CD4-positive, alpha-beta T cell treated with Interleukin-15 for 4 hours (primary cell): Measurements from ENCODE around the gene TMPRSS6.

Source experiments
- DNase-seq: peaks from one replicate; pipeline ENCODE4 v3.0.0-alpha.2; 2020; ENCODE audit warnings: low spot score

Gene TMPRSS6

DNA sequence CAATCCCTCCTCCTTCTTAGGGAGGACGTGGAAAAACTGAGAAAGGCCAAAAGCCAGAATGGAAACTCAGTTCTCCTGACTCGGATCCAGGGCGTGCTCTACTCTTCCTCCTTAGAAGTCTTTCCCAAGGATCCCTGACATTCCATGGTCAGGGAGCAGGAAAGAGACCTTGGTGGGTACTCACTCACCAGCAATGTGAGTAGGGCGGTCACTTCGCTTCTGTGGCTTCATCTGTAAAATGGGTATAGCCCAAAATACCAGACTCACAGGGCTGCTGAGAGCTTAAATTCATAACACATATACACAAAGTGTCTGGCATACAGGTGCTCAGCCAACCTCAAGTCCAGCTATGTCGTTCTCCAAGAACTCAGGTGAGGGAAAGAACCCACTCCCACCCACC is 58.6 kb downstream of the TMPRSS6 start:
- DNase-seq: no peak

DNA sequence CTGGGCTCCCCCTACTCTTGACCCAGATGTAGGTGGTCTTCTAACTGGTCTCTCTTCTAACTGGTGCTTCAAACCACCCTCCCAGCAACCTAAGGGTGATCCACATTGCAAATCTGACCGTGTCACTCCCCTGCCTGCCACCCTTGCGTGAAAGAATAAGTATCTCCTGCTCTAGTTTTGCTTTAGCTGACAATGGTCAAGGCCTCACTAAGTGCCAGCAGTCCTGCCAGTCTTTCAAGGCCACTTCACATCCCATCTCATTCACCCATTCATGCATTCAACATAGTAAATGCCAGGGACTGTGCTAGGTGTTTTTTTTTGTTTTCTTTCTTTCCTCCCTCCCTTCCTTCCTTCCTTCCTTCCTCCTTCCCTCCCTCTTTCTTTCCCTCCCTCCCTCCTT is 60.3 kb downstream of the TMPRSS6 start:
- no peak for DNase-seq

DNA sequence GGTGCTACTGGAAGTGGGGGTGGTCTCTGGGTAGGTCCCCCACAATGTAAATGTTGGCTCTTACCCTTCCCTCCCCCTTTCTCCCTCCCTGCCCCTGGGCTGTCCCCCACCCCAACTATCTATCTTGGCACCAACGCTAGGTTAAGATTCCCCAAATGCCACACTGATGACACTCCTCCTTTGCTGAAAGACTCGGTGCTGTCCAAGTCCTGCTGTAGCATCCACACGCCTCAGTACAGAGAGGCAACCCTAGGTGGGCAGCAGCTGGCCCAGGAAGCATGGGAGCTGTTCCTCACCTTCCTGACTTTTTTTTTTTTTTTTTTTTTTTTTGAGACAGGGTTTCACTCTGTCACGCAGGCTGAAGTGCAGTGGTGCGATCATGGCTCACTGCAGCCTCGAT is 61.4 kb downstream of the TMPRSS6 start:
- DNase-seq: no peak

DNA sequence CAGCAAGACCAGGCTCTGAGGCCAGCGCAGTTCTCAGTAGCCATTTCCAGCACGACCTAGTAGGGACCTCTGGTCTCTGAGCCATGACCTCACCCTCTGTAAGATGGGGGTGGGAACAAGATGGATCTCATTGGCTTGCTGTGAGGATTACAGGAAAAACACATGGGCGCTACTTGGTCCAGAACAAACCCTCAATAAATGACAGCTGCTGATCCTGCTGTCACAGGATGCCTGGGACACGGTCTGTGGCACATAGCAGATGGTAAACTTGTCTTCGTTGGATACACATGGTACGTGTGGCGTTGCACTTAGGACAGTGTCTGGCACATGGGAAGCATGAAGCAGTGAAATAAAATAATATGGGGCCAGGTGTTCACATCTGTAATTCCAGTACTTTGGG is 62.5 kb downstream of the TMPRSS6 start:
- no peak for DNase-seq

DNA sequence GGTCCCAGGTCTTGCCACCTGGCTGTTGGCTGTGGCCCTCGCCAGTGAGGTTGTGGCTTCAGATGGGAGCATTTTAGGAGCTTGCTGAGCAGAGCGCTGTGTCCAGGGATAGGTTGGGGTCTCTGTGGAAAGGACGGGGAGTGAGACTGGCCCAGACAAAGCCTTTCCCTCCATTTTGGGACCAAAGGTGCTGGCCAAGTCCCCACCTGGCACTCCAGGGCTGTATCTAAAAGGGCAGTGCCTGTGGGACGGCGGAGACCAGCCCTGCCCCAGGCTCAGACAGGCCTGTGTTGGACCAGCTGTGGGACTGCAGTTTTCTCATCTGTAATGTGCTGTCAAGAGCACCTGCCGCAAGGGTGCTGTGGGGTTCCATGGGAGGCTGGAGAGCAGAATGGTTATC is 62.9 kb downstream of the TMPRSS6 start:
- no peak for DNase-seq

DNA sequence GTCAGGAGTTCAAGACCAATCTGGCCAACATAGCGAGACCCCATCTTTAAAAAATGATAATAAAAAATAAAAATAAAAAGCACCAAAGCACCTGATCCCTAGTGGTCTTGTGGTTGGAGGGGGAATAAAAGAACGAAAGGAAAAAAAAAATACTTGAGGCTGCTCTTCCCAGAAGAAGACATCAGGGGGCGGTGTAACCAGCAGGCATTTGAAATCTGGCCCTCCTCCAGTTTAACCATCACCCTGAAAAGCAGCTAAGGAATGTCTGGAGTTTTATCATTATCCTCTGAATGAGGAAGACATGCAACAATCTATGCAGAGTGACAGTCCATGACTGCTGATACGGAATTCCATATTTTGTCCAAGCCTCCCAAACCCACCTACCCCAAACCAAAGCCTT is 63.6 kb downstream of the TMPRSS6 start:
- peak; percentile 9 for DNase-seq

DNA sequence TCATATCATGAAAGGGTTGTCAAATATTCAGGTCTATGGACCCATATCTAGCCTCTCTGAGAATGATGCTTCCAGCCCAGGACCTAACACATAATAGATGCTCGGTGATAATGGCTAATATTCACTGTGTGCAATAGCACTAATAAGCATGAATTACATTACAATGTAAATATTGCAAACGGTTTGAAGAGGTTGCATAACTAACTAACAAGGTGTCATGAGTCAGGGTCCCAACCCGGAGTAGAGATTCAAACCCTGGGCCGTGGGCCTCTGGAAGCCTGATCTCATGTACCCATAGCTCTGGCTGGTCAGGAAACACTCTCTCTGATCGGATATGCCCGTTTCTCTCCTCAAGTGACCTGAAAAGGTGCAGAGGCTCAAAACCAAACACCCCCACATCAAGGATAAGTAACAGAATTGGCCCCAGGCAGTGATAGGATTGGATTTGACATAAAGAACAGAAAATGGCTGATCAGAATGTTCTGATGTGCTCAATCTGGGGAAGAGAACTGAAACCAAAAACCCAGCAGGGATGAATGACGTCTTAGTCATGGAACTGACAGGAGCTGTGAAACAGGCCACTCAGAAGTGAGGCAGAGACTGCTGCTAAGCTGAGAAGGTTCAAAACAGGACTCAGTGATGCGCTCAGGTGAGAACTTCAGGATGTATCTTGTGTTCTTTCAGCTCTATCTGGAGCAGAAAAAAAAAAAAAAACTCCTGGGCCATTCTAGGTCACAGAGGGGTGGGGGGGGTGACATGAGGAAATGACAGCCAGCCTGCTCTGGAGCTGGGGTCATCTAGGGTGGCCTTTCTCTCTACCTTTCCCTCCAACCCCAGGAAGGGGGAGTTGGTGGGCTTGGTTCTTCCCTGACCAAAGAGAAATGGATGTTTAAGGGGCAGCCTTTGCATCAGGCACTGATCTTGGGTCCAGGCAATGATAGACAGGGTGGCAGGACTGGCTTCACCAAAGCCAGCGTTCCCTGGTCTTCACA is 64.6 kb downstream of the TMPRSS6 start:
- no peak for DNase-seq

DNA sequence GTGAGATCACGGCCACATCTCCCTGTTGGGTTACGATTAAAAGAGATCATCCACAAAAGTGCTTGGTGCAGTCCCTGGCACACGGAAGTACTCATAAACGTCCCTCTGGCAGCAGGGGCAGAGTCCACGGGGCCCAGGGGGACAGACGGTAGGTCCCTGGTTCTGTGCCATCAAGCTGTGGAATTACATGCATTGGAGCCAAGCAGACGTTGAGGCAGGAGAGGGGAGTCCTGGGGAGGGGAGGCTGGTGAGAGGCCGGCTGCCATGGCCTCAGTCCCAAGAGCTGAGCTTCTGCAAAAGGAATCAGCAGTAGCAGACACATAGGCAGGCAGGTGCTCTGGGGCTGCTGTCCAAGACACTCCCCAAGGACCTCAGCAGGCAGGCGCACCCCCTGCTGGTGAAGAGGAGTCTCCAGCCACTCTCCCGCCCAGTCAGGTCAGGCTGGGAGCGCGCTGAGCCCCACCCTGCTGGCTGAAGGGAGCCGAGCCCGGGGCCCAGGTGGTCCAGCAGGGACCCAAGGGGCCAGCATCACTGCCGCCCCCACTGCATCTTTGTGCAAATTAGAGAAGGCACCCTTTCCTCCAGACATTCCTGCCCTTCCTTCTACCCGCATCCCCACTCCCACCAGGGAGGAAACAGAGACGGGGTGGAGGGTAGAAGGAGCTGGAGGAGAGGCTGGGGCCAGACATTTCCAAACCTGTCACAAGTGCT is 65.5 kb downstream of the TMPRSS6 start:
- DNase-seq: peak; percentile 35

DNA sequence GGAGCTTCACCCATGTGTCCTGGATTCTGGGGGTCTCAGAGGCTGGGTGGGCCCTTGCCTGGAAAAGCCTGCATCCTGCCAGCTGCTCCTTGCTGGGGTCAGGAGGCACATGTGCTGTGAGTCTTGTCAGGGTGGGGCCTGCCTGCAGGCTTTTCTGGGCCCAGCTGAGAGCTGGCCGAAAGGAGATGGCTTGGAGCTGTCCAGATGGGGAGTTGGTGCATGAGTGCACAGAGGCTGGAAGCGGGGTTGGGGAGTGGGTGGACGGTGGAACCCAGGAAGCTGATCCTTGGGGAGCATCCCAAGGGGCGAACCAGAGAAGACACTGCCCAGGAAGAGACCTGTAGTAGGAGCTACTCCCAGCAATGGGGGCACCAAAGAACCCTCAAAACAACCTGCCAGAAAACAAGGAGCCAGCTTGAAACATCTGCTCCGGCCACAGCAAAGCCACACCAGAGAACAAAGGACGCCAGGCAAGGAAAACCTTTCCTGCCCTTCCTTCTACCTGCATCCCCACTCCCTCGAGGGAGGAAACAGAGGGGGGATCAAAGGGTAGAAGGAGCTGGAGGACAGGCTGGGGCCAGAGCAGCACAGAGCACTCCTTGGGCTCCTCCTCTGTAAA is 66.2 kb downstream of the TMPRSS6 start:
- DNase-seq: no peak

DNA sequence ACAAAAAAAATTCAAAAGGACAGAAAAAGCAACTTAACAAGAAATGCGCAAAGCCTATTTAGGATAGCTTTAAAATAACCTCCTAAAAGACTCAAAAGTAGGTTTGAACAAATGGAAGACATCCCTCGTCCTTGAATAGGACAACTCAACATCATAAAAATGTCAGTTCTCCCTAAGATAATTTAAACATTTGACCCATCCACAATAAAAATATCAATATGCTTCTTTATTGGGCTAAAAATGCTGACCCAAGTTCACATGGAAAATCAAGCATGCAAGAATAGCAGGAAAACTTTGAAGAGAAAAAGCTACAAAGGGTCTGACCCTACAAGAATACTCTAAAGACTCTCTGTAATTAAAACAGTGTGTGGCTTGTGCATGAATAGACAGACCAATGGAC is 70.0 kb downstream of the TMPRSS6 start:
- DNase-seq: no peak

DNA sequence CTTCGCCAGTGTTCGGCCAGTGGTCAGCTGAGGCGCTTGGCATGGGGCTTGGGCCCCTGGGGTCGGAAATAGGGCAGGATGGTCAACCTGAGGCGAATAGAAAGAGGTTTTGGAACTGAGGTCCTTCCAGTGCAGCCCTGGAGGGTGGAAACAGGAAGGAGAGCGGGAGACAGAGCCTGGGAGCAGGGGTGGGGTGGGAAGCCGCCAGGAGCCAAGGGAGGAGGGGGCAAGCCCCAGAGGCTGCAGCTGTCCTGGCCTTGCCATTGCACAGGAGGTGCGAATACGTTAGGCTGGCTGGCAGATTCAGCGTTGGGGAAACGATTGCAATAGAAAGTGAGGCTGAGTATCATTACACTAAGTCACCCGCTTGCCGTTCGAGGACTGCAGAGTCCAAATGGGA is 71.8 kb downstream of the TMPRSS6 start:
- DNase-seq: no peak

DNA sequence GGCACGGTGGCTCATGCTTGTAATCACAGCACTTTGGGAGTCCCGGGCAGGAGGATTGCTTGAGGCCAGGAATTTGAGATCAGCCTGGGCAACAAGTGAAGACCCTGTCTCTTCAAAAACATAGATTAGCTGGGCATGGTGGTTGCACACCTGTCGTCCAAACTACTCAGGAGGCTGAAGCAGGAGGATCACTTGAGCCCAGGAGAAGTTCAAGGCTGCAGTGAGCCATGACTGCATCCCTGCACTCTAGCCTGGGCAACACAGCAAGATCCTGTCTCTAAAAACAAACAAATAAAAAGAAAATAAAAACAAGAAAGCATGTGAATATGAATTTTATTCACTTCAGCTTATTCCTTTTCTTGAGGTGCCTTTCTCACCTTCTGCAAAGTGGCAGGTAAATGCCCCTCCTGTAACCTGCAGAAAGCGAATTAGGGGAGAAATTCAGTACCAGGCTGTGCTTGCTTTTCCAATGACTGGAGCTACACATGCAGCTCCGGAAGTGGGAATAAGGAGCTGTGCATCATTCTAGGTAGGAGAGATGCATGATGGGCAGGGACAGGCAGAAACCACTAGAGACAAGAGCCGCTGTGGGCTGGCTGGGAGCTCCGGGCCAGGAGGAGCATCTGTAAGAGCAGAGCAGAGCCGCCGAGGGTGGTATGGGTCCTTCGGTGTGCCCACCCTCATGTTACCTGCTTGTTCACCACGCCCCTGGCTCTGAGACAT is 72.7 kb downstream of the TMPRSS6 start:
- no peak for DNase-seq

DNA sequence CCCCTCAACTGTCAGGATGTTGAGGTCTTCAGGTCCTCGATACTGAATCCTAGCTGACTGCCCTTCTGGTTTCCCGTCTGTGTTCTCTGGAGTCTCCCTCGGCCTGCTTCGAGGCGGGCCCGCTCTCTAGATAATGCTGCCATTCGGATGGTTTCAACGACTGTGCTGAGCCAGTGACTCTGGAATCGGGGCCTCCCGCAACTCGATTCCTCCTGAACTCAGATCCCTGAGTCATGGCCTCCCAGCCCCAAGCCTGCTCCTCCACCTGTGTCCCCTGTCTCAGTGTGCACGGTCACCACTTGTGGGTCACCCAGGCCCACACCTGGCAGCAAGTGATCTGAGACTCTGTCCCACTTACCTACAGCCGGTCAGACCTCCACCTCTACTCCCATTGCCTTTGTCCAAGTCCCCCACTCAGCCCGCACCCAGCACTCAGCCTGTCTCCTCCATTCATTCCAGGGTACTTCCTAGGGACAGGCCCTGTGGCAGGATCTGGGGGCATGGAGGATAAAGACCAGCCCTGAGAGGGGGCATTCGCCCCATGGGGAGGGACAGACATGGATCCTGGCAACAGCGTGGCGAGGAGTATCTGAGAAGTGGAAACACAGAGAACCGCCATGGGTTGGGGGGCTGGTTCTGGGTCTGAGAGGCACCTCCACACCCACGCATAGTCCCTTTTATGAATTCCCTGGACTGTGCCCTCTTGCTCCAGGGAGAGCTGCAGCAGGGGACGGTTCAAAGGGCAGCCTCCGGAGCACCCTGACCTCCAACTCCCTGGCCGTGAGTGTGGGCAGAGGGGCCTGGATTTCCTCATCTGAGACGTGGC is 75.7 kb downstream of the TMPRSS6 start:
- DNase-seq: no peak

DNA sequence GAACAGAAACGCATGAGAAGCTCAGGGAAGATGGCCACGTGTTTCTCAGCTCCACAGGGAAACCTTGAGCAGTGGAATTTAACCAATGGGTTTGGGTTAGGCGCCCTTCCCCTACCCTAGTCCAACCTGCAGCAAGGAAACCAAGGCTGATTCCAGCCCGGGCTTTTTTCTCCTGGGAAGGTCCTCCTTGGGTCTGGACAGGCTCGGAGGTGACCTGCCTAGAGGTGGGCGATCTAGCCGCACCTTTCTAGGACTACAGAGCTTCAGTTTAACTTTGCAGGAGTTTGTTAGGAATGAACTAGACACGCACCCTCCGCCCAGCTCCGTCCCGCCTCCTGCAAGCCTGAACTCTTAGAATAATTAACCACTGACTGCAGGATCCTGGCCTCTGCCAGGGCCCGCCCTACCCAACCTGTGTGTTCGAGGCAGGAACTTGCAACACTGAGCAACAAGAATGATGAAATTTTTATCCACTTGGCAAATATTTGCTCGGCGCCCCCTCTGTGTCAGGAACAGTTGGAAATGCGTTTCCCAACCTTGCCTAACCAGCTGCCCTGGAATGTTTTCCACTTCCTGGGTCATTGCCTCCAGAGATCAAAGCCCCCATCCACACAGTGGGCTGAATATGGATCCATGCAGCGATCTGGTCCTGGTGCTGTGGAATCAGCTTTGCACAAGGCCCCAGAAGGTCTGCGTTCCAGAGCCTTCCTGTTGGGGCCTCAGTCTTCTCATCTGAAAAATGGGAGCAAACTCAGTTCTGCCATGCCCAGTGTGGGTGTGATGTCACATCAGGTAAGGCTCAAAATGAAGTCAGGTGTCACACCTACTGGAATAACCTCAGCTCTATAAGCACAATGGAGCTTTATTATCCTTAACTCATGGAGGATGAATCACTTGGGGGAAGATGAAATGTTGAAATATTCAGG is 76.7 kb downstream of the TMPRSS6 start:
- no peak for DNase-seq

DNA sequence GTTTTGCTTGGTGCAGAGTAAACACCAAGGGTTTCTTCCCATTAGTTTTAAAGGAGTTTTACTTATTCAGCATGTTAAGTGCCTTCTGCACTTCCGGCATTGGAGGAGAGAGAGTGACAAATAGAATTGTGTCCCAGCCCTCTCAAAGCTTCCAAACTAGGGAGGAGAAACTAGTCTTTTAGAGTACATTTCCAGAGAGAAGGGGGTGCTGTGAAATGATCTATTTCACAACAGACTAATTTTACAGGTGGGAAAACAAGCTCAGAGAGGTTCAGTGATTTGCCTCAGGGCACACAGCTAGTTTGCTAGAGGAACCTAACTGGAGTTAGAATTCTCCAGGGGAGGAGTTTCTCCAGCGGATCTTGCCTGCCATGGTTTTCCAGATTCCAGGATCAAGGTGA is 77.4 kb downstream of the TMPRSS6 start:
- no peak for DNase-seq

DNA sequence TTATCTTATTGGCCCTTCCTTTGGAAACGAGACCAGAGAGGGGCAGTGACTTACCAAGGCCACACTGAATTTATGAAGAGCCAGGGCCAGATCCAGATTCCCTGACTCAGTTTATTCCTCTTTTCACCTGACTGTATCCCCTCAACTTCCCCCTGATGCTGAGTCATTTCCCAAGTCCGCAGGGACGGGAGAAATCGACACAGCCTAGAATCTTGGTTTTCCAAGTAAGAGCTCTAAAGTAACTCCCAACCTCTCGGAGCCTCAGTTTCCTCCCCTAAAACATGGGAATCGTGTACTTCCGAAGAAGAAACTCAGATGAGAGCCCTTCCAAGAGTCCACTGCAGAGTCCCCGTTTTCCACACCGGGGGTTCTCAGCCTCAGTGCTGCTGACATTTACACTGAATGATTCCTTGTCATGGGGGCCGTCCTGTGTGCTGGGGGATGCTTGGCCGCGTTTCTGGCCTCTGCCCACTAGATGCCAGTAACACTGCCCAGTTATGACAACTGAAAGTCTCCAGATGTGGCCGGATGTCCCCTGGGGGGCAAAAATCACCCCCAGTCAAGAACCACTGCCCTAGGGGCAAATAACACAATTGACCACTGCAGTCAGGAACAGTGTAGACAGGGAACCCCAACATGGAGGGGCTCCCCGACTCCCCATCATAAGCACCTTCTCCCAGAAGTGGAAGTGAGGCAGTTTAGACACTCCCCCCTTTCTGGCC is 78.8 kb downstream of the TMPRSS6 start:
- DNase-seq: no peak

DNA sequence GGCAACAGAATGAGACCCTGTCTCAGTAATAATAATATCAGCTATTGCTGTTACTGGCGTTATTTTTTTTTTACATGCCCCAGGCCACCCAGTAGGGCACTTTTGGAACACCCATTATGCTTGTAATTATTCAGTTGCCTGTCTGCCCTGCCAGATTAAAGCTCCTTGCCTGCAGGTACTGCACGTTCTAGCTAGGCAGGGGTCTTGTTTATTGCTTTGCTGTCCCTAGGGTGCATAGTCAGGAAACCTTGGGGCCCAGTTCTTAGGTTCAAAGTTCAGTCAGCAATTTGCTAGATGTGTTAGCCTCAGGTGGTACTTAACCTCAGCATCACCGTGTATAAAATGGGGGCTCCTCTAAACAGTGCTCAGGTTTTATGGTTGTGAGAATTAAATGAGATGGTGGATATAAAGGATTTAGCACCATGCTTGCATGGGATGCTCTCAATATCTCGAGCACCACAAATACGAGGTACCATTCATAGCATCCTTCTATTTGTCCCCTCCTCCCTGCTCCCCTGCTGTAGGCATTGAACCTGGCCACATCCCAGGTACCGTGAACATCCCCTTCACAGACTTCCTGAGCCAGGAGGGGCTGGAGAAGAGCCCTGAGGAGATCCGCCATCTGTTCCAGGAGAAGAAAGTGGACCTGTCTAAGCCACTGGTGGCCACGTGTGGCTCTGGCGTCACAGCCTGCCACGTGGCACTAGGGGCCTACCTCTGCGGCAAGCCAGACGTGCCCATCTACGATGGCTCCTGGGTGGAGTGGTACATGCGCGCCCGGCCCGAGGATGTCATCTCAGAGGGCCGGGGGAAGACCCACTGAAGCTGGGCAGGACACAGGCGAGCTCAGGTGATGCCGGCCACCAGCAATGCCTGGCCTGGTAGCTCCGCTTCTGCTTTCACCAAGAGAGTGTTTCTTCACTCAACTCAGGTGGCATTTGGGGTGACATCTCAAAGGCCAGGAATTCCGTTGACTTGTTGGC is 80.5 kb downstream of the TMPRSS6 start:
- no peak for DNase-seq

DNA sequence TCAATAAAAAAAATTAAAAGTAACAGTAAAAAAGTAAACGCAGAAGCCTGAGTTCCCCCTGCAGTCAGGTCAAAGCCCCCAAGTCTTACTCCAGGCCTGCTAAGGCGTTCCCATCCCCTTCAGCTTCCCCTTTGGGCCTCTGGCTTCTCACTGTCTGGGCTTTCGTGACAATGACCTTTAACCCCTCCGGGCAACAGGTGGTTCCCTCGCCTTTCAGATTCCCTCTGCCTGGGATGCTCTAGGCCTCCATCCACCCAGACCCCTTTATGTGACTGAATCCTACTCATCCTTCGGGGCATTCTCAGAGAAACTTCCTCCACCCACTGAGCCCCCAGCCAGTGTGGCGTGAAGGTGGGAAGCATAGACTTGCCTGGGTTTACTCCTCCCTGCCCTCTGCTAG is 82.0 kb downstream of the TMPRSS6 start:
- no peak for DNase-seq
